Measurements from ENCODE around the gene CABCOCO1.

The CABCOCO1 gene

GRCh38 chr10:61758433-61758832 lies 95.7 kb downstream of the CABCOCO1 start:
- DNase-seq: no peak

GRCh38 chr10:61759751-61760150 lies 97.0 kb downstream of the CABCOCO1 start:
- DNase-seq: no peak

GRCh38 chr10:61760943-61761824 lies 98.5 kb downstream of the CABCOCO1 start:
- DNase-seq: peak; percentile 16

GRCh38 chr10:61761825-61762217 lies 99.1 kb downstream of the CABCOCO1 start:
- peak; percentile 30 for DNase-seq

- no peak for DNase-seq
Measured at GRCh38 chr10:61763778-61764177, 101.0 kb downstream of the CABCOCO1 start.

DNA sequence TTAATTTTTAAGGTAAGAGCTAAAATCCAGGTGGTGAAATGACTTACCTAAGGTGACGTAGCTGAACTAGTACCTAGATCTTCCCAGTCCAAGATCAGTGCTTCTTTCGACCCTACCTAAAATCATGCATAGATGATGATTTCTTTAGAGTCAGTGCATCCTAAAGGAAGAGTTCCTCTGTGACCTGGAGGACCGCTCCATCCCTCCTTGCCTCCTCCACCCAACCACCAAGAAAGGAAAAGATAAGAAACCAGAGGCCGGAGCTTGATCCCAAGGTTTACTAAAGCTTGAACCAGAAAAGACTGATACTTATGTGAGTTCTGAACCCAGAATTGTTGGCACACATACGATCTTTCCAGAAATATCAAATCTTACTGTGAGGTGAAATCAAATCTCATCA lies 101.8 kb downstream of the CABCOCO1 start:
- no peak for DNase-seq

- no peak for DNase-seq
Measured at GRCh38 chr10:61765176-61766087, 102.7 kb downstream of the CABCOCO1 start.

DNA sequence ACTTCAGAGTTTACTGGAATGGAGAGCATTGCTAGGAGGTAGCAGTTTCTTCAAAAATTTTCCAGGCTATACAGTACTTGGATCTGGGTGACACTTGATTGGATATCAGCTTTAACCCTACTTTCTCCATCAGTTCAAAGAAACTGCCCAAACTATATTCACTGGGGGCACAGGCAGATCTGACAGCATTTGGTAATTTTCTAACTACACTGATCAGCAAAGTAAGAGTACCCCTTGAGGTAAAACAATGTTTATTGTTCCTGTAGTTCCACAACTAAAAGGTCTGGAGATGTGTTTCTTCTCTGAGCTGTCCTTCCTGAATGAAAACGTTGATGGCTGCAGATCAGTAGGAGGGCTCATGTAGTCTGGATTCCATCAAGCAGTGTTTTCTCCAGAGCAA lies 104.2 kb downstream of the CABCOCO1 start:
- DNase-seq: no peak

DNA sequence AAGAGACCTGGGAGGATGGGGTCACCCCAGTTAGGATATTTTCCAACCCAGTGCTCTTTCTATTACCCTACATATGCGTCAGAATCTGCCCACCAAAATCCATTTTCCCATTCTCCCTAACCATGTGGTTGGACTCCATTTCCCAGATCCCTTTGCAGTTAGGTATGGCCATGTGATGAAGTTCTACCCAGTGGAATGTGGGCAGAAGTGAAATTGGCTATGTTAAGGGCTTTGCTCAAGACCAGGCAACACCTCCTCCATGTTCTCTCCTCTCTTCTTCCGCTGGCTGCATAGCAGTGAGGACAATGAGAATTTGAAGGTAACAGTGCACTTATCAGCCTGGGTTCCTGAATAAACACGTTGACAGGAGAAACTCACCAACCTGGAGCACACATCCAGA lies 111.3 kb downstream of the CABCOCO1 start:
- DNase-seq: no peak

DNA sequence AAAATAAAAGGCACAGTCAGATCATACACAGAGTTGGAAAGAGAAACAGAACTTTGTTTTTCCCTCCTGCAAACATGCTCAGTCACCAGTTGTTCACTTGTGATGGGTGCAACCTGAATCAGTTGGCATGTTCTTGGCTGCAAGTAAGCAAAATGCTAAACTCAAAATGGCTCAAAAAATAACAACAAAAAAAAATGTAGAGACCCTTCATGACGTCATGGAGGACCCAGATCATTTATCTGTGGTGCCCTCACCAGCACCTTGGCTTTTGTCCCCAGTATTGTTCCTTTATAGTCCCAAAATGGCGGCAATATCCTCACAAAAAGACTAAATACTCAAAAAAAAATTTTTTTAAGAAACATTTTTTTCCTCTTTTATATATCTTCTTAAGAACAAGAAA lies 112.4 kb downstream of the CABCOCO1 start:
- no peak for DNase-seq

GRCh38 chr10:61776615-61777266 lies 114.0 kb downstream of the CABCOCO1 start:
- DNase-seq: no peak

- no peak for DNase-seq
Measured at GRCh38 chr10:61778137-61778536, 115.4 kb downstream of the CABCOCO1 start.

GRCh38 chr10:61779276-61779675 lies 116.5 kb downstream of the CABCOCO1 start:
- no peak for DNase-seq

DNA sequence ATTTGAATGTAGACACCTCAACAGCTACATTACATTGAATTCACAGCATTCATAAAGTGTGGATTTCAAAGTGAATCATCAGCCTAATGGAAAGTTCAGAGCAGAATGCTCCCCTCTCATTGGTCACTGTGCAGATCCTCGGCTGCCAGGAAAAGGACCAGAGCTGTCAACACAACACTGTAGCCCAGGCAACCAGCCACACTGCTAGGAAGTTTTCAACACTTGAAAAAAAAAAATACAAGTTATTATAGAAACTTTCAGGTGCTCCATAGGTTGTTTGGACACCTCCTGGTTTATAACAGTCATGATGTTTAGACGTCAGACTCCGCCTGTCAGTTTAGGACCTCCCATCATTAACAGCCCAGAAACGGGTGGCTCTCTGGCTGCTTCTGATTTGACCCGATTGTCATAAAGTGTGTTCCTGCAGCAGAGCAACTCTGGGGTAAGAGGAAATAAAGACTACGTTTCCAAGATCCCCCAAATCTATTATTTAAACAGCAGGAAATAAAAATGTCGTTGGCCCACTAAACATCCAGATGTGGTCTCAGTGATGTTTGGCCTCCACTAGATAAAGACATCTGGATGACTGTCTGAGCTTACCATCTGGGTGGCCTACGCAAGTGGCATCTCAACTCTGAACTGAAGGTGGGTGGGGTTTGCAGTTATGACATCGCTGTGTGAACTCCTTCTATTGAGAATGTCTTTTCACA lies 117.4 kb downstream of the CABCOCO1 start:
- DNase-seq: no peak

DNA sequence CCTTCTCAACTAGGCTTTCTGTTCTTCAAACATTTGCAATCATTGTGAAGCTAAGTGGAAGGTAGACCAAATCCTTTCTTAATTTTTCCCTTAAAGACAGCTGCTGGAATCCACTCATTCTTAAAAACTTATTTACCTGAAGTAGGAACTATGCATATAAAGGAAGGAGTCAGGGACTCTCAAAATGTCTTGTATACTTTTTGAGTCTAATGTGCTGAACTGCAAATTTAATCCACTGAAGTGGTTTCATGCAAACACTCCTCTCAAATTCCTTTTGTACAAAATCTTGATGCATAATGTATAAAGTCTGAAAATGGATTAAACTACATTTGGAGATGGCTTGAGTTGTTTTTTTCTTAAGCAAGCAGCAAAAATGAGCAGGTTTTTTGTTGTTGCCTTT lies 118.0 kb downstream of the CABCOCO1 start:
- no peak for DNase-seq

GRCh38 chr10:61781969-61782403 lies 119.3 kb downstream of the CABCOCO1 start:
- DNase-seq: no peak

DNA sequence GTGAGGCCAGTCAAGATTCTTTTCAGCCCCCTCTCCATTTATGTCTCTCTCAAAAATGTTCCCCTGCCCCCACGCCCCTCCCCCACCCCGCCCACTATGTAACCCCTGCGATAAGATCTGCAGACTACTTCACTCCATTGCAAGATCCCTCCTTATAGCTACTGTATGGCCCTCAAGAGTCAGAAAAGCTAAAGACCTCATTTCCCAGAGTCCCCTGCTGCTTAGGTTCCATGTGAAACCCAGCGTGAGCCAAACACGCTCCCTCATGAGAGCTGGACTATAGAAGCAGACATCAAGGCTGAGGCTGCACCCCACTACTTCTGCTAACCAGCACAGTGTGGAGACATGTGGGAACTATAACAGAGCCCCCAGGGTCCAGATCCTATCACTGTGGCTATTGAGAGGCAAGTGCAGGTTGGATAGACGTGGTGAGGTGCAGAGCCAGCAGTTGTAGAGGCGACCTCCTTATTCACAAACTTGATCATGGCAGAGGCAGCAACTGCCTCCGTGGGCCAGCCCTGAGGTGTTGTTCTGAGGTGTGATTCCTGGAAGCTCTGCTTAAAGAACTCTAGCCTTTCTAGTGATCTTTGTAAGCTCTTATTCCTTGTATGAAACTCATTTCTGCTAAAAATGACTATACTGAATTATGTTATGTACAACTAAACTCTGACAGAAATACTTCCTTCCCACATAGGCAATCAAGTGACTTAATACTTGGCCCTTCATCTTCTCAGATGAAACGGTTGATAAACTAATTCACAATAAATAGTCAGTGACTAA lies 121.8 kb downstream of the CABCOCO1 start:
- DNase-seq: no peak

- DNase-seq: no peak
Measured at GRCh38 chr10:61785473-61786105, 122.9 kb downstream of the CABCOCO1 start.

- DNase-seq: no peak
Measured at GRCh38 chr10:61786728-61787127, 124.0 kb downstream of the CABCOCO1 start.

GRCh38 chr10:61787170-61787569 lies 124.4 kb downstream of the CABCOCO1 start:
- no peak for DNase-seq

- no peak for DNase-seq
Measured at GRCh38 chr10:61789031-61789430, 126.3 kb downstream of the CABCOCO1 start.
